Pulmonary artery endothelial cell (primary cell): Measurements from ENCODE around the gene HIVEP3. TPM values are rescaled to one million over a fixed set of nuclear protein-coding genes. Genes with fewer than 3 reads are reported as not detected.
A peak's percentile ranks its signal among the peaks of the same experiment; 100 is the strongest.

Experiments used
- DNase-seq: peaks from one replicate; pipeline ENCODE4 v3.0.0-alpha.2; 2011; ENCODE audit warnings: low read depth, low spot score
- total RNA-seq: library from RNA; depleted of rRNA; stranded (reverse); fragments of >200 nt; gene quantifications from 2 replicates; pipeline ENCODE4 v1.2.3, GENCODE V29; 2014

The HIVEP3 gene
- total RNA-seq, 1 donor from 2014 or later, result 1.1 TPM

DNA sequence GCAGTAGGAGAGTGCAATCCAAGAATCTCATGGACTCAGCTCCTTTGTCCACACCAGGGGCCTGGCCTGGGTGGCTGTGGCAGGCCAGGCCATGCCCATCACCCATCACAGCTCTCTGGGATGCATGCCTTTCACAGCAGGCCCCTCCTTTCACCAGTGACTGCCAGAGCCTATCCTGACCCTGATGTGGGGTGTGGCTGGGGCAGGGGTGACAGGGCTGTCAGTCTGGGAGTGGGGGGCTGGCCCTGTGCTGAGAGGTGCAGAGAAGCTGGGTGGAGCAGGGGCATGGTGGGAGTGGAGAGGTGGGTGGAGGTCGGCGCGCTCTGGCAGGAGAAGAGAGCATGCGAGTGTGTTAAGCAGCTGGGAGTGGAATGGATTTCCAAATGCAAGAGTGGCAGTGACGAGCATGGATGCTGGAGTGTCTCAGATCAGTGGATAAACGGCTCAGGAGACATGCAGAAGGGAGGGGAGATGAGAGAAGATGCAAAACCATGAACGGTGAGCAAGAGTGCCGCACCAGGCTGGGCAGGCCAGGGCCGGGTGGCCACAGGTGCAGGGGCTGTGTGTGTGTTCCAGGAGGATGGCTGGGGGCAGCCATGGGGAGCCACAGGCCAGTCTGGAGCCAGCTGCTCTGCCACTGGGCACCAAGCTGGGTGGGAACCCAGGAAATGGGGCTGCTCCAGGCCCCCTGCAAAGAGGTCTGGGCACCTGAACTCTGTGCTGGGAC lies 394.6 kb downstream of the HIVEP3 start:
- no peak for DNase-seq

DNA sequence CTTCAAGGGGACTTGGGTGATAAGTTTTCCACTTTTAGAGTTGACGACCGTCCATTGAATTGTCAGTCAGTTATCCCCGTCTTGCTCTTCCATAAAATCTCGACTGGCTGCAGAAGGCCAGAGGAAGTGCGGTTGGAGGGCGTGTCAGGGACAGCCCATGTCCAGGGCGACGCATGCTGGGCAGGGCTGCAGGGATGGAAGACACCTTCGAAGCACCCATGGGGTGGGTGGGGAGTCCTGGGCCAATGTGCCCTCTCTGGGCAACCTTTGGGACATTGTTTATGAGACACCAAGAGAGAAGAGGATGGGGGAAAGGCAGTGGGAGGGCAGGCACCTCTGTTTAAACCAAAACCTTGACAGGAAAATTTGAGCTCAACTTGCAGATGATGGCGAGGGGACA lies 395.7 kb downstream of the HIVEP3 start:
- DNase-seq, result no peak

DNA sequence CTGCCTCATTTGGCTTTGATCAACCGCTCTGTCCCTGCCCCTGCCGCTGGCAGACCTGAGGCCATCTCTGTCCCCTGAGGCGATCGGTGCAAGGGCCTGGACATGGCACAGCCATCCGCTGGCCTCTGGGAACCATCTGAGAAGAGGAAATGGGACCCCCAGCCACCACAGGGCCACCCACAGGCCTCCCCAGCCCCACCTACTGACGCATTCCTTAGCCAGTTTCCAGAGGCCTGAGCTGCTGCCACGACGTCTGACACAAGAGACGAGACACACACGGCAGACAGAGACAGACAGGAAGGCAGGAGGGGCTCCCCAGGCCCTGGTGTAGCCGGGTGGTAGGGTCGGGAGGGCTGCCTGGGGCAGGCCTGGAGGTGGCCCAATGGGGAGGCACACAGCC lies 397.0 kb downstream of the HIVEP3 start:
- DNase-seq, result no peak

DNA sequence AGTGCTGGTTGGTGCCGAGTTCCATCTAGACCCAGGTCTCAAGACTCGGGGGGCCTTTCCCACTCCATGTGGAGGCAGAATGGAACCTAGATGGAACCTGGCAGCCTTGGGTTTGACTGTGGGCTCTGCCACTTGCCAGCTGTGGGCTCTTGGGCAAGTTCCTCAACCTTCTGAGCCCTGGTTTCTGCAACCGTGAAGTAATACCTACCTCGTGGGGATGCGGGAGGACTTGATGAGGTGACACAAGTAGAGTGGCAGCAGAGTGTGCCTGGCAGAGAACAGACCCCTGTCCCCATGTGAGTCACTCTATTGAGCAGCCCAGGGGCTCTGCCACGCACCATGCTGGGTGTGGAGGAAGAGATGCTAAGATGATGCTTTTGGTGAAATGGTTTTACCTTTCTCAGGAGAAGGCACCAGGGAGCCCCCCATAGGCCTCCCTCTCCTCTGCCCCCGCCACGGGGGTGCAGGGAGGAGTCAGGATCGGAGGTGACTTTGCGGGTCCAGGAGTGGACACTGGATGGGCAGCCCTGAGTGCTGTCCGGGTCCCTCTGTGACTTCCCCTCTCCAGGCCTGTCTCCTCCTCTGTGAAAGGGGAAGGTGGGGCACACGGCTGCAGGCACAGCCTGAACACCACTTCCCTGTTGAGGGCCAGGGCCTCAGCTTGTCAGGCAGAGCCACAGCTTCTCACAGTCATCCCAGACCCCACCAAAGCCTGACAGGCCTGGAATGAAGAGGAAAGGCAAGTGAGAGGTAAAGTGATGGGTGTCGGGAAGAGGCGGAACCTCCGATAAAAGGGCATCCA lies 397.6 kb downstream of the HIVEP3 start:
- DNase-seq, result no peak

DNA sequence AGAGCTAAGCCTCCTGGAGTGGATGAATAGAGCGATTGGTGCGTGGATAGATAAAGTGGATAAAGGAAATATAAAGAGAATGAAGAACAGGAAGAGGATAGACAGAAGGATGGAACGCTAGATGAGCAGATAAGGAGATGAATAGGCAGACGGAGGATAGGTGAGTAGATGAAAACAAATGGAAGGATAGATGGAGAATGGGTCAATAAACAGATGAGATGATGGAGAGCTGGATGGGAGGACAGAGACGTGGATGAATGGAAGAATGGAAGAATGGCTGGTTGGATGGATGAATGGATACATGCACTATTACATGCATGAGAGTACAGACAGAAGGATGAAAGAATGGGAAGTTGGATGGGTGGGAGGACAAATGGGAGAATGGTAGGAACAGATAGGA lies 399.1 kb downstream of the HIVEP3 start:
- no peak for DNase-seq

DNA sequence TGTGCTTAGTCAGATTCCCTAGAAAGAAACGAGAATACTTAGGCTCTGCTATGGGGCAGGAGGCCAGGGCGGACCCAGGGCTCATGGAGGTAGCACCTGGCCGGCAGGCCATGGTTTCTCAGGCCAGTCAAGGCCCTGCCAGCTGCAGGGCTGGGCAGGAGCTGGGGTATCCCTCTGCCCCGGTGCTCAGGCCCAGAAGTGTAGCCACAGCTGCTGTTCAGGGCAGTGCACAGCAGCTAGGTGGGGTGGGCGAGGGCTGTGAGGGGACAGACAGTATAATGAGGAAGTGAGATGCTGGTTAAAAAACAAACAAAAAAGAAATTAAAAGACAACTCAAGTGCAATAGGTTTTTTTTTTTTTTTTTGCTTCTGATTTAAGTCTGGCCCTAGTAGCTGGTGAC lies 400.3 kb downstream of the HIVEP3 start:
- DNase-seq, result no peak

DNA sequence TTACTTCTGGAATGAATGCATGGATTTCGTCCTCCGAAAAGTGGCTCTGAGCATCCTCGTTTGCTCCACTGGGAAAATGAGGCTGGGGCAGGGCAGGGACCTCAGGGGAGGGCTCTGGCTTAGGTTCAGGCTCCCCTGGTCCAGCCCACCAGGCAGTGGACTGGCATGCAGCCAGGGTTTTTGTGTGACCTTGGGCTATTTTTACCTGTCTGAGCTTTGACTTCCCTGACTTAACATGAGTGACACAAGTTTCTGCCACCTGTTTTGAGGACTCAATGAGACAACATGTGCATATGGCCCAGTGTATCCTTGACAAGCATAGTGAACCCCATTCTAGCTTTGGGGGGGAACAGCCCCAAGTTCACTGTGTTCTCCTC lies 401.7 kb downstream of the HIVEP3 start:
- DNase-seq, result no peak

DNA sequence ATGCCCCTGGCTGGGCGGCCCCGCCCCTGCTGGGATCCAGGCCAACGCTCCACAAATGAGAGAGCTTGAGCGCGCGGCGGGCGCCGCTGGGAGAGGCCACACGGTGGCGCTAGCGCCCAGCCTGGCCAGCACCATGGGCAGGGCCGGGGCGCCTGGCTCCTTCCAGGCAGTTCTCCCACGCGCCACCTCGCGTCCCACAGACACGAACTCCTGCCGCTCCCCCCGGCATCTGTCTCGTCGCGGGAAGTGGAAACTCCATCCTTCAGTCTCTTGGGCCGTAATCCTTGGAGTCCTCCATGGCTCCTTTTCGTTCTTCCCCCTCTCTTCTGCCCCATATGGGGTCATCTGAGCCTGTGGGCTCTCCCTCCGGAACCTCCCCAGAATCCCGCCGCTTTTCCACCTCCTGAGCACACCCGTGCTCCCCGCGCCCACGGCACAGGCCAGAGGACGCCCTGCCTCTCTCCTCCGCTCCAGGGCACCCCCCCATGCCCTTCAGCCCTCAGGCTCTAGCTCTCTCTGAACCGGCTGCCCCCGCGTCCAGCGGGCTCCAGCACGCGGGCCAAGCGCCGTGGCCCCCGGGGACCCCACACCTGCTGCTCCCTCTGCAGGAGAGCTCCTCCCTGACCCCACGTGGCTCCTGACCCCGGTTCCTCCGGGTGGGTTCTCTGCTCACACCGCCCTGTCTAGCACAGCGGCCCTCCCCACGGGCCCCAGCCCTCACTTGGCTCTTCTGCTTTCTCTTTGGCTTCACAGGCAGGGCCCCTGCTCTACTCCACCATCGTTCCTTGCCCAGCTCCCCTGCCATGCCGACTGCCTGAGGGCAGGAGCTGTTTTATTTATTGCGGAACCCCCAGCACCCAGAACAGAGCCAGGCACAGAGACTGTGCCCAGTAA lies 402.3 kb downstream of the HIVEP3 start:
- peak; percentile 44 for DNase-seq

DNA sequence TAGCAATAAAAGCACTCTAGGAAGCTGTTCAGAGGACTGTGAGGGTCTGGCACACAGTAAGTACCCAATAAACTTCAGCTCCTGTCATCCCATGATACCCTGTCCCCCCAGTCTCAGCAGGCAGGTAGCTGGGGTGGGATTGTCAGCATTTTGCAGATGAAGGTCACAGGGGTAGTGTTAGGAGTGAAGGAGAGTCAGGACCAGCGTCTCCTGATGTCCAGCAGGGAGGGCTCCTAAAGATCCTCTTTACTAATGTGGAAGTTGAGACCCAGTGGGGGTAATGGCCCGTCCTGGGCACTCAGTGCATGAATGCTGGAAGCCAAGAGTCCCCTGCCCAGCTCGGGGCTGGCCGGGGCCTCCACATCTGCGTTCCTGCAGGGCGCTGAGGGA lies 402.9 kb downstream of the HIVEP3 start:
- no peak for DNase-seq

DNA sequence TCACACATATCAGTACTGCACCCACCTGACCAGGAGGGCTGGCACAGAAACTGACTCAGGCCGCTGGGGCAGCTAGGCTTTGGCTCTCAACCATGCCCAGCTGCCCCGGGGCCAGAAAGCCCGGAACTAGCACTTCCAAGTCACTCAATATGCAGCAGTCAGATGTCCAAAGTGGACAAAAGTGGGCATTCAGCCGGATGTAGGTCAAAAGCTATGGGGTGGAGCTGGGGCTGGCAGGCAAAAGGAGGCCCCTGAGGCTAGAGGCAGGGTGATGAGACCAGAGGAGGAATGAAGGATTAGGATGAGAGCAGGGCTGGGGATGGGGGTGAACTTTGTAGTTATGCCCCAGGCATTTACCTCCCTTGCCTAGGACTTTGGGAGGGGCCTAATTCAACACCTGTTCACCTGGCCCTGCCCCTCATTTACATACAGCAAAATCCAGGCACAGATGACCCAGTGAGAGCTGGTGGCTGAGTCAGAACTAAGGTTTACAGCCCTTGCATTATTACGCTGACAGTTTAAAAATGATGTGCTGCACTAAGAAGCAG lies 403.5 kb downstream of the HIVEP3 start:
- no peak for DNase-seq

DNA sequence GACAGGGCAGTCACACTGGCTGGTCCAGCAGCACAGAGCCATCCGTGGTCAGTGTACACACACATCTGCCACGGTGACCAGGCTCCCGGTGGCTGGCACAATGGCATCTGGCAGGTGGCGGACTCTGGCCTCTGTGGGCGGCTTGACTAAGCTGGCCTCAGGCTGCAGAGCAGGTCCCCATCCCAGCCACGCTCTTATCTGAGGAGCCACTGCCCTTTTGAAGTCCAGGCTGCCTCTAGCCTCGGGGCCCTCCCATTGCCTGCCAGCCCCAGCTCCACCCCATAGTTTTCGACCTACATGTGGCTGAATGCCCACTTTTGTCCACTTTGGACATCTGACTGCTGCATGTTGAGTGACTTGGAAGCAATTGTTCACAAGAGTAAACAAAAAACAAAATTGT lies 404.3 kb downstream of the HIVEP3 start:
- DNase-seq, result no peak

DNA sequence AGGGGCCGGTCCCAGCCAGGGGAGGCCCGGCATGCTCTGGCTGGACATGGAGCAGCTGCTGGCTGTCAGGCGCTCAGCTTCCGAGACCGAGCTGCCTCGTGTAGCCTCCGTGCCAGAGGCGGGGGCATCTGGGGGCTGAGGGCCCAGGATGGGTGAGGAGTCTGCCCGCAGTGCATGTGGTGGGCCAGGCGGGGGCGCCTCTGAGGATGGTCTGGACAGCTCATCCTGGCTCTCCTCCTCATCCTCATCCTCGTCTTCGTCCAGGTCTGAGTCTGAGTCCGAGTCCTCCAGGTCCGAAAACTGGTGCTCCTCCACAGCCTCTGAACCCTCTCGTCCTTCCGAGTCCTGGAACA lies 405.4 kb downstream of the HIVEP3 start:
- no peak for DNase-seq

DNA sequence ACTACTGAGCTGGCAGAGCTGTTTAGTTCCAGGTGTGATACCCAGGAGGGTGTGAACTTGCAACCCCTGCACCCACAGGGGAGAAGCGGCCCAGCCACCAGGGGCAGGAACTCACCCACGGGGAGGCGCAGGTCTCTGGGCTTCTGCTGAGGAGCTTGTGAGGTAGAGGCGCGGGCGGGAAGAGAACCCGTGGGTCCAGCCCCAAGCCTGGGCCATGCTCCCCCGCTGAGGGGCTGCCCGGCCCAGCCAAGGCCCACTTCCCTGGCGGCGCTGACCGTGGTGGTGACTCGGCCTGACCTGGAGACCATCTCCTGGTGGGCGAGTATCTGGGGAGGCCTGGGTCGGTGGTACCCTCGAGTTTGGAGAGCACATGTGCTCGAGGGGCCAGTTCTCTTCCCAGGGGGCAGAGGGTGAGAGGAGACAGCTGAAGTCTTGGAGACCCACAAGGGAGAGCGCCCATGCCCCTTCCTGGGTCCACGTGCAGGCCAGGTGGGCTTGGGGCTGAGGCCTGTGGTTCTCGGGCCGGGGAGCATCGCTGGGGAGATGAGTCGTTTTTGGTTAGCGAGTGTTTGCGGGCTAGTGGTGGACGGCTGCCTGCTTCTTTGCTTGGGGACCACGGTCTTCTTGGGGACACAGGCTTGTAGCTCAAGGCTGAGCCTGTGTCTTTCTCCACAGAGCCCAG lies 405.9 kb downstream of the HIVEP3 start:
- DNase-seq, result no peak

DNA sequence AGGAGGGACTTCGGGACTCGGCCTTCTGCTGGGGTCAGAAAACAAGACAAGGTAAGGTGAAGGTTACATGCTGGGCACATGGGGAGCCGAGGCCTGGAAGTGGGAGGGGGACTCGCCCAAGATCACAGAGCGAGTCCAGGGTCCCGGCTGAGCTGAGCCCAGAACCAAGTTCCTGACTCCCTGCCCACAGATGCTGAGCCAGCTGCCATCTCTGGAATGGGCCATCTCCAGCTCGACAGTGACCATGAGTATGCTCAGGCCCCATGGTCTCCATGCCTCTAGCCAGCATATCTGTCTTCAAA lies 407.5 kb downstream of the HIVEP3 start:
- DNase-seq, result no peak

DNA sequence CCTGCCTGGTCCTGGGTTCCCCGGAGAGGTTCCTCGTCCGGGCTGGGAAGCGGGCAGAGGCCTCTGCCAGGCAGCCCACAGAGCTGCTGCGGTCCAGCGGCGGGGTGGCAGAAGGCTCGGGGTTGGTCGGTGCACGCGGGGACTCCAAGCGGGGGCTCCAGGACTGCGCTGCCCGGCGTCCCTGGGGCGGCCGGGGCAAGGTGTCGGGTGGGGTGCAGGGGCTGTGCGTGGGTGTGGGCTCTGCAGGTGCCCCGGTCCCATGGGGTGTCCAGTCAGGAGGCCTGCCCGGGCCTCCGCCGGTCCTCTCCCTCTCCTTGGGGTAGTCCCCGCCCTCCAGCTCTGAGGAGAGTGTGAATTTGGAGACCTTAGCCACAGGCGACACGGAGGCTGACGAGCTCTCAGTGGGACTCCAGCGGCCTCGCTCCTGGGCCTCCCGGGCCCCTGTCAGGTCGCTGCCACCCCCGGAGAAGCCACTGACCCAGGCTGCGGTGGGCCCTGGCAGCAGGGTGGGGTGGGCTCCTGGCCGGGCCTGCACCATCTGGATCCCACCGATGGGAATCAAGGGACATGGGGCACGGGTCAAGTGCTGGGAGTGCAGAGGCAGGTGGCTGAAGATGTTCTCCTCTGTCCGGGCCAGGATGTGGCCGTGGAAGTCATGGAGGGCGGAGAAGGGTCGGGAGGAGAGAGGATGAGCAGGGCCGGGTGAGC lies 408.0 kb downstream of the HIVEP3 start:
- no peak for DNase-seq

DNA sequence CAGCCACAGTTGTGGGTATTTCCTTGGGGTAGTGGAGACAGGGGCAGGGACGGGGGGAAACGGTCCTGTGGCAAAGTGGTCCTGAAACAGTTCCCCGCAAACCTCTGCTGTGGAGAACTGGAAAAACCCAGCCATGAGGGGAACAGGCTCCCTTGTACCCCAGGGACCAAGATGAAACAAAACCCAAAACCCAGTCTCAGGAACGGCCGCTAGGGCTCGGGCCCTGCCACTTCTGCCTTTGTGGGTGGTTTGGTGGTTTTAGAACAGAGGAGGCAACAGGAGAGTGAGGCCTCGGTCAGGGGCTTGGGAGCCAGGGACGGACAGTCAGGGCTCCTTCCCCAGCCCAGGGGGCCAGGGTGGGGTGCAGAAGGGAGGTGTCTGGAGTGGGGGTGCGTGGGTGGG lies 409.5 kb downstream of the HIVEP3 start:
- DNase-seq, result no peak

DNA sequence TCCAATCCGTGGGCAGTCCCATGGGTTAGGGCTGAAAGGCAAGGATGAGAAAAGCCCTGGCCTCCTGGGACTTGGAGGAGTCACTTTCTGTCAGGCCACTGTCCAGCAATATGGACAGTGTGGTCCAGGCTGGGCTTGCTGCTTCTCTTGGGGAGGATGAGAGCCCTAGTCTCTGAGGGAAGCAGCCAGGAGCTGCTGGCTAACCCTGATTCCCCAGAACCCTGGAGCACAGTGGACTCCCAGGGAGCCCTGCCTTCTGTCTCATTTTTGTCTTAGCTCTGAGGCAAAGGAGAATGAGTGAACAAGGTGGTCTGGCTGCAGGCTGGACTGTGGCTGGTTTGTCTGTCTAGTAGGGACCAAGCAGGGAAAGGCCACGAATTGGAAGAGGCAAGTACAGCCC lies 410.4 kb downstream of the HIVEP3 start:
- no peak for DNase-seq

DNA sequence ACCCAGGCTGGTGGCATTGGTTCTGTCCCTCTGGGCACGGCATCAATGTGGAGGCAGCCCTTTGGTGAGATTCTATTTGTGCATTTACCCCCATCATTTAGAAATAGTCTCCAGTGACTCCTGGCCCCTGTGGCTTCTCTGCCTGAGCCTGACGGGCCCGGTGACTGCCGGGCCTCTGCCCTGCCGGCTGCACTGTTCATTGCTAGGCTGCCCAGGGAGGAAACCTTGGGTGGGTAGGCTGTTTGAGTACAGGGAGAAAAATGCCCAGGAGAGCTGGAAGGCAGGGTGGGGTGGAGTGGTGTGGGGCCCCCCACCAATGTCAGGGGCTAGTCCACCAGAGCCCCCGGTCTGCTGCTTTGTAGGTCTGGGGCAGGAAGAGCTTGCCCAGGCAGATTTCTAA lies 410.9 kb downstream of the HIVEP3 start:
- DNase-seq, result no peak

DNA sequence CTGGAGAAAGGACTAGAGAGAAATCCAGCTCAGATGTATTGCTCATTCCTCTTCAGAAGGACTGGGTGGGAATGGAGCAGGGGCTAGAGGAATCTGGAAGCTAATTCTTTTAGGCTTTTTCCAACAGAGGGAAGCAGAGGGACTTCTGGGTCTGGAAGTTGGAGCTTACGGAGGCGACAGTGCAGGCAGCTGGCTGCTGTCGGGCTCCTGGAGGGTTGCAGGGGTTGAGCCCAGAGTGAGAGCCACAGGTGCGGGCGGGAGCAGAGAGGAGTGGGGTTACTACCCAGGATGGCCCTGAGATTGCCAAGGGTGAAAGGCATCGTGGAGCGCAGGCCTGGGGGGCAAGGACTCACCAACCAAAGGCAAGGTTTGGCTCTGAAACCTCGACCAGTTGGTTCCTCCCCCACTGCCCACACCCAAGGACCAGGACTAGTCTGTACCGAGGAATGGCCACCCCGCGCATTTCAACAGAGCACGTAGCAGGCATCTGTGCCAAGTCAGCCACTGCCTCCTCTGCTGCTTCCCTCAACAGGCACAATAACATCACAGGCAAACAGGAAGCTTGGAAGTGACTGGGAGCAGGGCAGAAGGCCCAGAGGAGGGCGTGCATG lies 411.5 kb downstream of the HIVEP3 start:
- no peak for DNase-seq
